ENCODE data around the gene ZNF736.

- TF ChIP-seq POLR2A (IDR thresholded peaks at IDR 0.05) (no peak), EP300 (IDR thresholded peaks at IDR 0.05; ENCODE audit: low read depth) (no peak)
Observed at GRCh38 chr7:64312826-64313225, 935 bp upstream of the ZNF736 start.

All from transverse colon (tissue), 1 donor.